GM10266 (cell line): ENCODE results near the gene CRYBG2.

Source experiments
- DNase-seq: peaks from one replicate; pipeline ENCODE4 v3.0.0; 2012; ENCODE audit errors: extremely low spot score
- TF ChIP-seq, protein P1 (sequence below): IDR thresholded peaks from 2 replicates; pipeline ENCODE4 v1.5.1; 2012; ENCODE audit warnings: mild to moderate bottlenecking, low read depth; ENCODE audit not compliant: control insufficient read depth, insufficient read depth; ENCODE audit errors: missing control alignments

The CRYBG2 gene

DNA sequence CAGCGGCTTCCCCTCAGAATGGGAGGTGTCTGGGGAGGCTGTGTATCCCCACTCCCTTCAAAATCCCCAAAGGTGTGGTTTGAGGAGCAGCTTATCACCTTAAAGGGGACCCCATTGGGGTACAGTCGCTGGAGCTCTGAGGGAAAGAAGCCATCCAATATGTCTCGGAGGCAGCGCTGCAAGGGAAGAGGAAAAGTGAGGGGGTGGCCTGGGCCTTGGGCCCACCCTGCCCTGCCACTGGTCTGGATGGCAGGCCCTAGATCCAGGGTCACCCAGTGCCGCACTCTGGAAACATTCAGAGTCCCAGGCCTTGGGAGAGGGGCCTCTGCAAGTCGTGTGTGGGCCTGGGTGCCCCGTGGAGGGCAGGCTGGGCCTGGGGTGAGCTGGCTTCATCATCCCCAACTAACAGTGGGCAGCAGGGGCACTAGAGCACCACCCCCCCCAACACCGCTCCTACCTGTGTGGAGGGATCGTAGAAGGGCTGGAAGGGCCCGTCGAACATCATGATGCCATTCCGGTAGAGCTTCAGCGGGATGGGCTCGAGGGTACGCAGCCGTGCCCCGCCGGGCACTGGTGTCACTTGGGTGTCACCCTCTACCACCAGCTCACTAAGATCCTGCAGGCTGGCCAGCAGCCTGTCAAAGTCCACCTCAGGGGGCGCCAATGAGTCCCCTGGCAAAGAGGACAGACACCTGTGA, 68.4 kb downstream of the CRYBG2 start:
- TF ChIP-seq, protein P1, sequence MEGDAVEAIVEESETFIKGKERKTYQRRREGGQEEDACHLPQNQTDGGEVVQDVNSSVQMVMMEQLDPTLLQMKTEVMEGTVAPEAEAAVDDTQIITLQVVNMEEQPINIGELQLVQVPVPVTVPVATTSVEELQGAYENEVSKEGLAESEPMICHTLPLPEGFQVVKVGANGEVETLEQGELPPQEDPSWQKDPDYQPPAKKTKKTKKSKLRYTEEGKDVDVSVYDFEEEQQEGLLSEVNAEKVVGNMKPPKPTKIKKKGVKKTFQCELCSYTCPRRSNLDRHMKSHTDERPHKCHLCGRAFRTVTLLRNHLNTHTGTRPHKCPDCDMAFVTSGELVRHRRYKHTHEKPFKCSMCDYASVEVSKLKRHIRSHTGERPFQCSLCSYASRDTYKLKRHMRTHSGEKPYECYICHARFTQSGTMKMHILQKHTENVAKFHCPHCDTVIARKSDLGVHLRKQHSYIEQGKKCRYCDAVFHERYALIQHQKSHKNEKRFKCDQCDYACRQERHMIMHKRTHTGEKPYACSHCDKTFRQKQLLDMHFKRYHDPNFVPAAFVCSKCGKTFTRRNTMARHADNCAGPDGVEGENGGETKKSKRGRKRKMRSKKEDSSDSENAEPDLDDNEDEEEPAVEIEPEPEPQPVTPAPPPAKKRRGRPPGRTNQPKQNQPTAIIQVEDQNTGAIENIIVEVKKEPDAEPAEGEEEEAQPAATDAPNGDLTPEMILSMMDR: peak; percentile 50
- peak; percentile 47 for DNase-seq

DNA sequence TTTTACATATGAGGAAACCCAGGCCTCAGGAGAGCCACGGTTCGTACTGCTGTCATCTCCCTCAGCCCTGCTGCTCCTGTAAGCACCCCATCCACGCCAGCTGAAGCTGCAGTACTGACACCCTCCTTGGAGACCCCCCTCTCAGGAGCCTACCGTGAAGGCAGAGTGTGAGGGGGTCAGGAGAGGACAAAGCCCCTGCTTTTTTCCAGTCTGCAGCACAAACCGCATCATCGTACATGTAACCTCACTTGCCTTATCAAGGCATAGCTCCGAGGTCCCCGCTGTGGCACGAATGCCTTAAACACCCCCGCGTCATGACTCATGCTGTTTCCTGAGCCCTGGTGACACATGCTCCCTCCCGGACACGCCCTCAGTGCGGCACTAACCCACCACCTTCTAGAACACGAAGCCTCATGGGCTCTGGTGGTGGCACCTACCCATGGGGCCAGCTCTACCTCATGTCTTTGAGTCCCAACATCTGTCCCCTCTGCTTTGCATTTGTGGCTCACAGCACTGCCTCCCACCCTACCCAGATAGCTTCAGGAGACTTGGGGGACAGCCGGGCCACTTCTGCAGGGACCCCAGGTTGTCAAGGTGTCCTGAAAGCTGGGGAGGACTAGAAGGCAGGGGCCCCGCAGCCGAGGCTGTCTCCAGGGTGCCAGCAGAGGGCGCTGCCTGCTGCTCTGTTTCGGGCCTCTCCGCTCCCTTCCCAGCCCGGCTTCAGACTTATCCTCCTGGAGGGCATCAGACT, 69.2 kb downstream of the CRYBG2 start:
- TF ChIP-seq, protein P1: peak; percentile 88
- peak; percentile 77 for DNase-seq

- no peak for DNase-seq
- TF ChIP-seq, protein P1: no peak
Observed at GRCh38 chr1:26283871-26284596, 69.9 kb downstream of the CRYBG2 start.

DNA sequence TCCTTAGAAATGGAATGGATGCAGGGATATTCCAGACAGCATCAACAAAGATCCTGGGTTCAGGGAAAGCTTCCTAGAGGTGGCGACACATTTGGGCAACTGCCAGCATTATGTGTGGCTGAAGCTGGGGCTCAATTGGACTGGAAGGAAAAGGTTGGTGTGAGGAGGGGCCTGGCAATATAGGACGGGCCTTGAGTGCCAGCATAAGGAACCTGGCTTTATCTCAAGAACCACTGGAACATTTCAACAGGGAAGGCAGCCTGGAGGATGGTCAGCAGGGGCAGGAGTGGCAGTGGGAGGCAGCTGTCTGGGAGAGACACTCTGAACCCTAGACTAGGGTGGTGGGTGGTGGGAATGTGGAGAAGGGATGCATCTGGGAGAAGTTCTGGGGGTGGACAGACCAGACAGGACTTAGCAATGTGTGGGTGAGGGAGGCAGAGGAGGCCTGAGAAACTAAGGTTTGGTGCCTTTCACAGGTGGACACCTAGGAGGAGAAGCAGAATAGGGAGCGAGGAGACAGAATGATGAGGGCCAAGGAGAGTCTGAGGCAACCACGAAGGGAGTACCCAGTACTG, 70.6 kb downstream of the CRYBG2 start:
- TF ChIP-seq, protein P1: no peak
- DNase-seq: no peak

DNA sequence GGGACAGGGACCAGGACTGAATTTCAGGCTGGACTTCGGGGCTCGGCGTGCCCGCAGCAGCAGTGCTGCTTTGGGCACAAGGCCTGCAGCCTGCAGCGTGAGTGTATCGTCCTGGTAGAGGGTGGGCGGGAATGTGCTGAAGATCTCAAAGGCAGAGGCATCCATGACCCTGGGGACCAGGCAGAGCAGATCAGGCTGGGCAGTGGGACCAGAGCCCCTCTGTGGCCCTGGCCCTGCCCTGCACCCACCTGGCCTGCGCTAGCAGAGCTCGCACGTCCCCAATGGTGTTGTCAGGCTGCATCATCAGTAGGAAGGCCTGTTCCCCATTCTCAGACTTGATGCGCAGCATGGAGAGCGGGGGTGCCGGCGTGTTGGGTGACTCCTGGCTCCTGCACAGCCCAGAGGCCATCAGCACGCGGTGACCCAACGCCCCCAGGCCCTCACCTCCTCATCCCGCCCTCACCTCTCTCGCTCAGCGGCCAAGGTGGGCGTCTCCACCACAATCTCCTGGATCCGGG, 71.5 kb downstream of the CRYBG2 start:
- DNase-seq: no peak
- TF ChIP-seq, protein P1: no peak

DNA sequence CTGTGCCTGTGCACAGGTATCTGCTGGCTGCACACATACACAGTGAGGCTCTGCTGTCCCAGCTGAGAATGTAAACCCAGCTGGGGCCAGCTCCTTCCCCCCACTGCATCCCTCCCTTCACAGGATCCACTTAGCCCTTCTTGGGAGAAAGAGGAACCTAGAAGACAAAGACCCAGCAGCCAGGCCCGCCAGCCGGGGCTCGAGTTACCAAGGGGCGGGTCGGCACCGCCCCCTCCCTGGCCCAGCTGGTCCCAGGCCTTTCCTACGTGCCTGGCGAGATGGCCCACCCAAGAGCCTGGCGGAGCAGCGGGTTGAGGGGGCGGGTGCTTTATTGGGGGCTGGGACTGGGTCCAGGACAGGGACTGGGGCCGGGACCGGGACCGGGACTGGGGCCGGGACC, 72.0 kb downstream of the CRYBG2 start:
- DNase-seq: no peak
- TF ChIP-seq, protein P1: no peak
